NOMO-1 (cell line): ENCODE measurements around the gene GAN.

Source experiments
- DNase-seq, 2 experiments: peaks; one replicate each; lab custom pipeline; 2025; ENCODE audit not compliant: unreplicated experiment in 2 of 2; lab: John Stamatoyannopoulos, UW

GAN gene

GRCh38 chr16:81314603-81315270, at the start of gene GAN:
TSS of gene GAN (plus strand) at chr16:81314962. CDS start at chr16:81315114, 152 bp downstream.
- peak; percentile 94 to 97 for DNase-seq

- no peak for DNase-seq
Measured at GRCh38 chr16:81265052-81265451, 49.7 kb upstream of the GAN start.

GRCh38 chr16:81265658-81266451, 48.9 kb upstream of the GAN start:
- DNase-seq = no peak

DNA sequence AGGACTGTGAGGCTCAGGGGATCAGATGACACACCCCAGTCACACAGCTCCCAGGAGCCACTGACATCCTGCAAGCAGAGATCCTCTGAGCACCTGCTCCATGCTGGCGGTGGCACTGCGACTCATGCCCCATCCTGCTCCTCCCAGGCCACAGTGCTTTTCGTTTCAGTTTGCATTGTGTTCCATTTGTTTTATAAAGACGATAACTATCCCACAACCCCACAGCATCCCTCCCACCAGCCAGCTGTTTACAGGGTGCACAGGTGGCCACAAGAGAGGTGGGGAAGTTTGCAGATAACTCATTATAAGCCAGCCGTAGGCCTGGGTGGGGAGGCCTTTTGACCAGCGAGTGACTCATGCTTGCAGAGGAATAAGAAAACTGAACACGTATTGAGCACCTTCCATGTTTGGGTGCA, 48.1 kb upstream of the GAN start:
- DNase-seq = no peak

DNA sequence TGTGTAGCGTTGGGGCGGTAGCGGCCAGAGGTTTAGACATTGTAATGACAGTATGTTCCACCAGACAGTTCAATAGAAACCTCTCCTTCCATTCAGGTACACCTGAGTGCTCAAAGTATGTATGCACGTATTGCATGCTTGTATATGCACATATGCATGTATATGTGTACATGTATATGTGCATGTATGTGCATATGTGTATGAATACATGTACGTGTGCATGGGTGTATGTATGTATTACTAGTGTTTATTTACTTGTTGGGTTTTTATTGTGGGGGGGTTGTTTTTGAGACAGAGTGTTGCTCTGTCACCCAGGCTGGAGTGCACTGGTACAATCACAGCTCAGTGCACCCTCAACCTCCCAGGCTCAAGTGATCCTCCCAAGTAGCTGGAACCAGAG, 46.3 kb upstream of the GAN start:
- DNase-seq = no peak

- DNase-seq = no peak
Measured at GRCh38 chr16:81273223-81273950, 41.4 kb upstream of the GAN start.

DNA sequence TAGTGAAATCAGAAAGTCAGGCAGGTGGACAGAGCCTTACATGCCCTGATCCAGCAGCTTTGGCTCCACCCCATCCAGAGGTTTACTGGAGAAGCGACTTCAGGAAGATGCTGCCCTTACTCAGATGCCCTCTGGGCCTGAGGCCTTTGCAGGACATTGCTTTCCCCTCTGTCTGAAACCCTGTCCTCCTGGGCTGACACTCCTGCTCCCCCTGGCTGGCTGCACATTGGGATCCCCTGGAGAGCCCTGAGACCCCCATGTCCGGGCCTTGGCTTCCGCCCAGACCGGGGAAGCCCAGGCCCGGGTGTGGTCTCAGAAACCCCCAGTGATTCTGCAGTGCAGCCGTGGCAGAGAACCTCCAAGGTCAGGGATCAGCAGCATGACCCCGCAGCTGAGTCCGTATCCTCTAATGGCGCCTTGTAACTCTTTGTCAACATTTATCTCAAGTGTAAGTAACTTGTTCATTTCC, 39.7 kb upstream of the GAN start:
- DNase-seq = no peak

- no peak for DNase-seq
Measured at GRCh38 chr16:81275795-81276194, 39.0 kb upstream of the GAN start.

- no peak for DNase-seq
Measured at GRCh38 chr16:81276323-81276722, 38.4 kb upstream of the GAN start.

GRCh38 chr16:81277541-81278080, 37.2 kb upstream of the GAN start:
- no peak for DNase-seq

GRCh38 chr16:81278526-81278925, 36.2 kb upstream of the GAN start:
- no peak for DNase-seq

DNA sequence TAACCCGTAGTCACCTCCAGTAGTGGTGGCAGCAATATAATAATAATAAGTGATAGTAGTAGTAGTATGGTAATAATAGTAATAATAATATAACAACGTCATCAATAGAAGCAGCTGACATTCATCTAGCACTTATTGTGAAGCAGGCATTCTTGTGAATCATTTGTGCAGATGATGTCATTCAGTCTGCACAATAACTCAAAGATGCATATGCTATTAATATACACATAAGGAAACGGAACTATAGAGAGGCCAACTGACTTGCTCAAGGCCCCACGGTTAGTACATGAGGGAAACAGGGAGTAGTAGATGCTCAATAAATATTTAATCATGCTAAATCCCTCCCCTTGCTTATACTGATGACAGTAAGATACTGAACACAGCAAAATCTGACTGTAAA, 35.4 kb upstream of the GAN start:
- DNase-seq = peak; percentile 78 to 89

DNA sequence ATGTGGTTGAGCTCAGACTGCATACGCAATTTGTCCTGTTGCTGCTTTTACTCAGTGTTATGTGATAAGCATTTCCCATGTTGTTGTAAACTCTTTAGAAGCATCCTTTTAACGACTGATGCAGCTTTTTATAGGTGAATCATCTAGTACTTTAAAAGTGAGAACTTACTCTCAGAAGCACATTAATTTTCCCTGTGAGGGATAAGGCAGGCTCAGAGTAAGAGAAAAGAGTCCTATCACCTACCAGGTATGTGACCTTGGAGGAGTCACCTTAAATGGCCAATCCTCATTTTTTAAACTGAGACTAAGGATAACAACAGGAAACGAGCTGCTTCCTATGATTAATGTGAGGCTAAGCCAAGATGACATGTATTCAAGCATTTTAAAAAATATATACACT, 34.4 kb upstream of the GAN start:
- no peak for DNase-seq

DNA sequence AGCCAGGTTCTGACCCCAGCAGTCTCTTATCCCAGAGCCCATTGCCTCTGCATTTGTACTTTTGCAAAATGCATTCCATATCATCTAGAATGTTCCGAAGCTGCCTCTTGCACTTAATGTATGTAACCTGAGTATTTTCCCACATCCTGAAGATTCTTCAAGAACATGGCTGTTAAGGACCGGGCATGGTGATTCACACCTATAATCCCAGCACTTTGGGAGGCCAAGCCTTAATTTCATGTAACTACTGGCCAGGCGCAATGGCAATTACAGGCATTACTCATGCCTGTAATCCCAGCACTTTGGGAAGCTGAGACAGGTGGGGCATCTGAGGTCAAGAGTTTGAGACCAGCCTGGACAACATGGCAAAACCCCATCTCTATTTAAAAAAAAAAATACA, 31.7 kb upstream of the GAN start:
- DNase-seq = no peak

DNA sequence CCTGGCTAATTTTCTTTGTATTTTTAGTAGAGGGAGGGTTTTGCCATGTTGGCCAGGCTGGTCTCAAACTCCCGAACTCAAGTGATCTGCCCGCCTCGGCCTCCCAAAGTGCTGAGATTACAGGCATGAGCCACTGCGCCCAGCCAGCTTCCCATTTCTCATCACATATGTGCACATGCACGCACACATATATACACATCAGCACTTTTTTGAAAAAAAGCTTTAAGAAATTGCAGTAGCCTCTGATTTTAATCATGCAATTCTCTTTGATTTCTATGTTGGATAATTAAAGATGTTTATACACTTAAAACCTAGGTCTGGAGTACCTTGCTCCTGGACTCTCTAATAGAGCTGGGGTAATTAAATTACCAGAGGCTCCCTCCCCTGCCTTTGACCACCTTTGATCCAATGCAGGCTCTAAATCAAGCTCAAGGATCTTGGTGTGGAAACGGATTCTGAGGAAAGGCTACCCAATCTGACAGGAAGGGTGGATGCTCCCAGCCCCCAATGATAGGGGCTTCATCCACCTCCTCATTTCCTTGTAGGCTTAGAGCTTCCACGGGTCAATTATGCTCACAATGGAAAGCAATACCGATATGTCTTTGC, 29.7 kb upstream of the GAN start:
- DNase-seq = no peak

DNA sequence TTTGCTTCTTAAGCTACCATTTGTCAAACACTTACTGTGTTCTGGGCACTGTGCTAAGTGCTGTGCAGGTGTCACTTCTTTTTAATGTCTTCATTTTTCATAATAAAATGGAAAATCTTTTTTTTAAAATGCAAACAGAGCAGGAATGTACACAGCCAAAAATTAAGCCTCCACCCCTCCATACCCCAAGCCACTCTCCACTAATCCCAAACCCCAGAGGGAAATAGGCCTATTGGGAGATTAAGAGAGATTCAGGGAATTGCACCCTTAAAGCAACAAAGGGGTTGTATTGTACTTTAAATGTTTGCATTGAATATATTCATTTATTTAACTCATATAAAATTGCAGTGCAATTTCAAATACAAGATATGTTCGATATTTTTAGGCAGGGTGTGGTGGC, 28.6 kb upstream of the GAN start:
- DNase-seq = no peak

GRCh38 chr16:81291117-81291516, 23.6 kb upstream of the GAN start:
- DNase-seq = no peak

DNA sequence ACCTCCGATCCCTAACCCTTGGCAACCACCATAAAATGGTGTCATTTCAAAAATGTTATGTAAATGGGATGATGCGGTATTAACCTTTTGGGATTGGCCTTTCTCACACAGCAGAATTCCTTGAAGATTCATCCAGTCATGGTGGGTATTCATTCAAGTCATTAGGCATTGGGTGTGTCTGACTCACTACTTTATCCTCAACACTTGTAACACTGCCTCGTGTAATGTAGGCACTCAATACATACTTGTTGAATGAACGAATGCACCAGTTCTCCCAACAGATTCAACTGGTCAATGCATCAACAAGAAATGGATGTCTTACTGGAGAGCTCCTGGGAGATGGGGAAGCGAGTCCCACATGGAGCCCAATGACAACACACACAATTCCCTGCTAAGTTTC, 21.8 kb upstream of the GAN start:
- no peak for DNase-seq

GRCh38 chr16:81293909-81294802, 20.6 kb upstream of the GAN start:
- DNase-seq = peak in 1 of 2 experiments; percentile 3

DNA sequence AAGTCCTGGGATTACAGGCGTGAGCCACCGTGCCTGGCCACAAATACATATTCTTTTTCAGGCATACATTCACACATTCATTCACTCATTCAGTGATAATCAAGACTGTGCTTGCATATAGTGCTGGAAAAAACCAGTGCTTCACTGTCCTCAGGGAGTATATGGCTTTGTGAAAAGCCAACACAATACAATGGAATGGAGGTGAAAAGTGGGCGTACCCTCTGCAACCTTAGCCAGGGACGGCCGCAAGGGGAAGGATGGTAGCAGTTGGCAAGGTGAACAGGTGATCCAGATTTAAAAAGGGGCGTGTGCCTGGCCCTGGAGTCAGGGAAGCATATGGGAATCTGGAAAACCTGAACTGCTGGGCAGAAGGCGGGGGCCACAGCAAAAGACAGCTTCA, 18.1 kb upstream of the GAN start:
- DNase-seq = no peak
